ENCODE data around the gene ARHGAP4.
A peak's percentile ranks its signal among the peaks of the same experiment; 100 is the strongest.

Gene ARHGAP4

GRCh38 chrX:153906126-153906917 lies 19.7 kb downstream of the ARHGAP4 start:
- DNase-seq (ENCODE audit: low read depth in 3 of 3): no peak

GRCh38 chrX:153905481-153906095 lies 20.5 kb downstream of the ARHGAP4 start:
- DNase-seq (ENCODE audit: low read depth in 3 of 3): no peak

- DNase-seq (ENCODE audit: low read depth in 3 of 3): no peak
Measured at GRCh38 chrX:153903991-153904957, 21.8 kb downstream of the ARHGAP4 start, which contains the start of gene AVPR2. TSS of gene AVPR2 (plus strand) at chrX:153904673. CDS start at chrX:153905146, 473 bp downstream.

- no peak for DNase-seq (ENCODE audit: low read depth in 3 of 3)
Measured at GRCh38 chrX:153903238-153903980, 22.7 kb downstream of the ARHGAP4 start.

- no peak for DNase-seq (ENCODE audit: low read depth in 3 of 3)
Measured at GRCh38 chrX:153902385-153902784, 23.7 kb downstream of the ARHGAP4 start.

GRCh38 chrX:153901753-153902140 lies 24.3 kb downstream of the ARHGAP4 start:
- DNase-seq (ENCODE audit: low read depth in 3 of 3): no peak

- DNase-seq (ENCODE audit: low read depth in 3 of 3): peak in 2 of 3 experiments; percentile 25 to 45
Measured at GRCh38 chrX:153900831-153901752, 25.0 kb downstream of the ARHGAP4 start.

- DNase-seq (ENCODE audit: low read depth in 3 of 3): no peak
Measured at GRCh38 chrX:153897899-153898298, 28.2 kb downstream of the ARHGAP4 start.

- no peak for DNase-seq (ENCODE audit: low read depth in 3 of 3)
Measured at GRCh38 chrX:153889123-153889522, 36.9 kb downstream of the ARHGAP4 start.

GRCh38 chrX:153888344-153888743 lies 37.7 kb downstream of the ARHGAP4 start:
- no peak for DNase-seq (ENCODE audit: low read depth in 3 of 3)

GRCh38 chrX:153887385-153887784 lies 38.7 kb downstream of the ARHGAP4 start:
- DNase-seq (ENCODE audit: low read depth in 3 of 3): no peak

- DNase-seq (ENCODE audit: low read depth in 3 of 3): no peak
Measured at GRCh38 chrX:153886915-153887314, 39.1 kb downstream of the ARHGAP4 start.

- peak in 1 of 3 experiments; percentile 10 for DNase-seq (ENCODE audit: low read depth in 3 of 3)
Measured at GRCh38 chrX:153885968-153886903, 39.8 kb downstream of the ARHGAP4 start, which contains the start of gene L1CAM. TSS of gene L1CAM (minus strand) at chrX:153886173. CDS start at chrX:153875836, 10,337 bp downstream.

- no peak for DNase-seq (ENCODE audit: low read depth in 3 of 3)
Measured at GRCh38 chrX:153885208-153885787, 40.8 kb downstream of the ARHGAP4 start.

GRCh38 chrX:153884590-153884989 lies 41.5 kb downstream of the ARHGAP4 start:
- DNase-seq (ENCODE audit: low read depth in 3 of 3): no peak

GRCh38 chrX:153884136-153884535 lies 41.9 kb downstream of the ARHGAP4 start:
- no peak for DNase-seq (ENCODE audit: low read depth in 3 of 3)

- DNase-seq (ENCODE audit: low read depth in 3 of 3): no peak
Measured at GRCh38 chrX:153883163-153883843, 42.8 kb downstream of the ARHGAP4 start.

- DNase-seq (ENCODE audit: low read depth in 3 of 3): no peak
Measured at GRCh38 chrX:153882557-153882956, 43.5 kb downstream of the ARHGAP4 start.
